ENCODE data around the gene ZNF285.

DNA sequence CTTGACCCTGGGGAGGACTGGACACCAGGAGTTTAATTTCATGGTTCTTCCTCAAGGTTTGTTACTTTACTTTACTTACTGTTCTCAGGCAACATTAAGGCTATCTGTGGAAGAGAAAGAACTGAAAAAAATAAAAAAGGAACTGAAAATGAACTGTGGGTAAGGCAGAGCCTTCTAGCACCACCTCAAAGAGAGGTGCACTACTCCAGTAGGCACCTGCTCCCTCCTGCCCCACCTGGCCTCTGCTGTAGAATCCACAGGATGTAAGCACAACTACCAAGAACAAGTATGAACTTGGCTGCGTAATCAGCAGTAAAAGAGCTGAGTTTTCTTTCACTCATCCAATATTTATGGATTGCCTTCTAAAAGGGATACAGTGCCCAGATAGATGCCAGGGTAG lies 57.2 kb downstream of the ZNF285 start:
- TF ChIP-seq POLR2AphosphoS5 (IDR thresholded peaks at IDR 0.05), result no peak
- TF ChIP-seq, protein P1, sequence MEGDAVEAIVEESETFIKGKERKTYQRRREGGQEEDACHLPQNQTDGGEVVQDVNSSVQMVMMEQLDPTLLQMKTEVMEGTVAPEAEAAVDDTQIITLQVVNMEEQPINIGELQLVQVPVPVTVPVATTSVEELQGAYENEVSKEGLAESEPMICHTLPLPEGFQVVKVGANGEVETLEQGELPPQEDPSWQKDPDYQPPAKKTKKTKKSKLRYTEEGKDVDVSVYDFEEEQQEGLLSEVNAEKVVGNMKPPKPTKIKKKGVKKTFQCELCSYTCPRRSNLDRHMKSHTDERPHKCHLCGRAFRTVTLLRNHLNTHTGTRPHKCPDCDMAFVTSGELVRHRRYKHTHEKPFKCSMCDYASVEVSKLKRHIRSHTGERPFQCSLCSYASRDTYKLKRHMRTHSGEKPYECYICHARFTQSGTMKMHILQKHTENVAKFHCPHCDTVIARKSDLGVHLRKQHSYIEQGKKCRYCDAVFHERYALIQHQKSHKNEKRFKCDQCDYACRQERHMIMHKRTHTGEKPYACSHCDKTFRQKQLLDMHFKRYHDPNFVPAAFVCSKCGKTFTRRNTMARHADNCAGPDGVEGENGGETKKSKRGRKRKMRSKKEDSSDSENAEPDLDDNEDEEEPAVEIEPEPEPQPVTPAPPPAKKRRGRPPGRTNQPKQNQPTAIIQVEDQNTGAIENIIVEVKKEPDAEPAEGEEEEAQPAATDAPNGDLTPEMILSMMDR (IDR thresholded peaks at IDR 0.05), result no peak
- no peak for TF ChIP-seq POLR2A (IDR thresholded peaks at IDR 0.05)
